GM19240 (cell line): ENCODE data around the gene C6orf58.

ENCODE experiments used
- DNase-seq: peaks from one replicate; pipeline ENCODE4 v3.0.0; 2011; ENCODE audit warnings: low spot score; ENCODE audit not compliant: insufficient read length

Gene C6orf58

DNA sequence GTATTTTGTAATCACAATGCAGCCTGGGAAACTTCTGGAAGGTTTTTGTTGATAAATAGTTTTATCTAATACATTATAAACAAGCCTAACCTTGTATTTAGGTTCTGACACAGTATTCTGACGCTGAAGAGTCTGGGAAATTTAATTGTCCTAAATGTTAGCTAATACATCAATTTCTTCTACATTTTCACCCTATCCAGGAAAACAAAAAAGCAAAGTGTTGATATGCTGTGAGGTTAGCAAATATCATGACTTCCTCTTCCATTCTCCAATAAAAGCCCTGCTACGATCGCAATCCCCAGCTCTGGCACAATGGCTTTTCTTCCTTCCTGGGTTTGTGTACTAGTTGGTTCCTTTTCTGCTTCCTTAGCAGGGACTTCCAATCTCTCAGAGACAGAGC lies at the start of gene C6orf58:
TSS of gene C6orf58 (plus strand) at position 301 of the 400 bp plus-strand sequence. CDS start at position 313, 12 bp downstream.
- no peak for DNase-seq

DNA sequence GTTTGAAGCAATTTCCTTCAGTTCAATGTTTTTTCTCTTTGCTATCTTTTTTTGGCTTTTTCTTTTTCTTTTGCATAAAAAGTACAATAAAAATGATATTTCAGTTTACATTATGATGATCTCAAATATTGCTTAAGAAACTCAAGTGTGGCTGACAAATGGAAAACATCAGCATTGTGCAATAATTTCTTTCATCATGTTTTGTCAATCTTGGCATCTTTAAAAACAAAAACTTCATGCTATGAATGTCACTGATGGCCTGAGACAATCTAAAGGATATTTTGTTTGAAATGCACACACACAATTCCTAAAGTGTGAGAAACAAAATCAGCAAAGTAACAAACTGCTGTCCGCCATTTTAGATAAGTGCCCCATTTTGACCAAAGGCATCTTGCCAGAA lies 44.0 kb upstream of the C6orf58 start:
- DNase-seq: no peak

DNA sequence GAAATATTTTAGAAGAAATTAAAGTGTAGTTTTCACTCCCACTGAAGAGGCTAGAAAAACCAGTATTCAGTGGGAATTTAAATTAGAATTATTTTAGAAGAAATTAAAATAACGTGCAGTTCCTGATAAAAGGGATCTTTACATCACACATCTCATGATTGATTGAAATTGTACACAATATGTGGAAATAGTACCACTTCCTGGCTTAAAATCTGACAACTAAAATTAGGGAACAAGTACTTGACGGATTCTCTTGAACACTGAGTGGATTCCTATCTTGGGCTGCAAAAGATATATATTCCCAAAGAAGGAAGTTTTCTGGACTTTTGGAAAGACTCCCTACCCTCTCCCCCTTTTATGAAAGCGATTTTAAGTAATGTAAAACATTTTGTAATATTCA lies 43.2 kb upstream of the C6orf58 start:
- no peak for DNase-seq

DNA sequence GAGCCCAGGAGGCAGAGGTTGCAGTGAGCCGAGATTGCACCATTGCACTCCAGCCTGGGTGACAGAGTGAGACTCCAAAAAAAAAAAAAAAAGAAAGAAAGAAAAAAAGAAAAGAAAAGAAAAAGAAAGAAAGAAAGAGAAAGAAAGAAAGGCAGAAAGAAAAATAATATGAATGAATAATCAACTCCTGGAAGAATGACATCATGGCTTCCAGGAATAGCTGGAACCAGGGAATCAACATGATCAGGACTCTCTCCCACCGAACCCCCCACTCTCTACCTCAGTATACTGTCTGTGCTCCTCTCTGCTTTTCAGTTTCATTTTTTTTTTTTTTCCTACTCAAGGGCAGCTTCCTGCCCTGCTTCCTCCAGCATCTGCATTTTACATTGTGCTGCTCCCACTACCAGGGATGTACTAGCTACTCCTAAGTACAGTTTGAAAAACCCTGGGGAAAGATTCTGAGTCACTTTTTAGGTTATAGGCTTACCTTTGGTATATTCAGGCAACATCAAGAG lies 38.2 kb upstream of the C6orf58 start:
- DNase-seq: no peak

DNA sequence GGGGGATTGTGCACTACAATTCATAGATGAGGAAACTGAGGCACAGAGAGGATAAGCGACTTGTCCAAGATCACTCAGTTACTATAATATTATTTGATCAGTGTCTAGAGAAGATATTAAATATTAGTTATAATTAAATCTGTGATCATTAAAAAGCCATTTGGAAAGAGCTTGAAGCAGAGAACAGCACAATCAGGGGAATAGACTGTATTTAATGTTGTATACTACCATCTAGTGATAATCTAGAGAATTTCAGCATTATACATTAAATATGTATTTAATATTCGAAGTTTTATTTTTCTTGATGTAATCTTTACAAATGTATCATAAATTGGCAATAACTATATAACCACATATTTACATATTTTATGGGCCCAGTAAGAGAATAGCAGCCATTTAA lies 37.7 kb upstream of the C6orf58 start:
- no peak for DNase-seq

DNA sequence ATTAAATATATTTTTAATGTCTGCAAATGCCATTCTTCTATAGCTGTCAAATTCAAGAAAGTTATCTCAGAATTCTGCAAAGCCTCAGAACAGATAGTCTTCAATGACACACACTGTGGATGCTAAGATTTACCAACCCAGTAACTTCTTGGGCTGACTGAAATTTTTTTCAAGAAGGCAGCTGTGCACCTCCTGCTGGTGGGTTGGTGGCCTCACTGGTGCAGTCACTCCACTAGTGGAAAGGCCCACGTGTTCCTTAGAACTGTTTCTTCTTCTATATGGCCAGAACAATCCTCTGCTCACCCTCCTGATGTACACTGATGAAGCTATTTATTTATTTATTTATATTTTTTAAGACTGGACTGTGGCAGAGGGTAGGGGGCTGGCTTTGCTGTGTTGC lies 29.8 kb upstream of the C6orf58 start:
- no peak for DNase-seq

DNA sequence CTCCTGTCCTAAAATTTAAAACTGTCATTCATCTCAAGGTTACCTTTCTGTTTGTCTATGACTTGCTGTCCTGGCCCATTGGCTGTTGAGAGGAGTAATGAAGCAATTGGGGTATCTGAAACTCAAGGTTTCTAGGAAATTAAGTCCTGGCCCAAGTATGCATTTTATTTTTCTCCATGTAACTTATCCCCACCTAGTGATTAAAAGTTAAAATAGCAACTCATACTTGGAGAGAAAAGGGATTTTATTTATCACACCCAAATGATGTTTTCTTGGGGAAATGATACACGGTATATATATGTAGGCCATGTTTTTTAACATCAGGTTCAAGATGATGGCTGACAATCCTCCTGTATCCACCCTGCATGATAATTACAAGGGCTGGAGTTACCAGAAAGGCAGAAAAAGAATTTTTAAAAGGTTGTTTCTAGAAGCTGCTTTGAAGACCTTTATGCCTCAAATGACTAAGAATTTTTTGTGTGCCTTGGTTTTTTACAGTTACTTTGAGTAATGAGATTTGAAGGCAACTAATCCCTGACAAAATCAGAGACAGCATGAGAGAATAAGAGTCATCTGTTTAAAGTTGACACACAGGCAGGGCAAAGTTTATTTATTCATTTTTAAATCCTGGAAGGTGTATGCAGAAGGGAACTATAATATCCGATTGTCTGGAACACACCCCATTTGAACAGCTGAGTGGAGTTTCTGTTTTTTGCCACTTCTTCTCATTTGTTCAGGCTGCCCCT lies 28.9 kb upstream of the C6orf58 start:
- DNase-seq: no peak

DNA sequence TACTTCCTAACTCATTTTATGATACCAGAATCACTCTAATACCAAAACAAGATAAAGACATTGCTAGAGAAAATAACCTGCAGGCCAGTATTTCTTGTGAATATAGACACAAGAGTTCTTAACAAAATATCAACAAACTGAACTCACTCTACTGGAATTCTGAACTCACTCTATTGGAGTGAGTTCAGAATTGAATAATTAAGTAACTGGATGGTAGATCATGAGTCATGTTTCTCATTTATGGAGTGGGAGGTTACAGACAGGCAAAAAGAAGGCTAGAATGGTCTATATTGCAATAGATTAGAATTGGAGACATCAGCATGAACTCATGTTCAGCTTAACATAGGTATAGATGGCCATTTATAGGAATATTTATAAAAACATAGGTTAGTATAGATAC lies 26.6 kb upstream of the C6orf58 start:
- no peak for DNase-seq

DNA sequence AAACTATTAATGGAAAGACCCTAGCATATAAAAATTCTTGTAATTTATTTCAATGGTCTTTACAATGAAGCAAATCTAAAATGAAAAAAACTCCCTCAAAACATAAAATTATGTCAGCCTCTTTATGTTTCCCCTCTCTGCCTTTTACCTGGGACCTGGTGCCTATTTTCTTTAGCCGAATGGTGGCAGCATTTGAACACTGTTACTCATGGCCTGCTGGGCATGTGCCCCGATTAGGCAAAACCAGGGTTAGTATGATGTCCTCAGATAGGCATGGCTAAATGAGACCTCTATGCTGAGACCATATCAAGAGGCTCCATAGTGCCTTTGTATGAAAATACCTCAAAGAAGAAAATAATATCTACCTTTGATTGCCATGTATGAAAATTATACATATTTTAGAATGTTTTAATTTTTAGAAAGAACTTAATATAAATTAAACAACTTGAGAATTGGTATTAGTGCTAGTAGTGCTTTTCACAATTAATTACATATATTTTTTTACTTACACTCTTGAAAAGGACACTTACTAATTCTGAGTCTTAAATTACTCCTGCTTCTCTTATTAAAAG lies 22.5 kb upstream of the C6orf58 start:
- DNase-seq: no peak

DNA sequence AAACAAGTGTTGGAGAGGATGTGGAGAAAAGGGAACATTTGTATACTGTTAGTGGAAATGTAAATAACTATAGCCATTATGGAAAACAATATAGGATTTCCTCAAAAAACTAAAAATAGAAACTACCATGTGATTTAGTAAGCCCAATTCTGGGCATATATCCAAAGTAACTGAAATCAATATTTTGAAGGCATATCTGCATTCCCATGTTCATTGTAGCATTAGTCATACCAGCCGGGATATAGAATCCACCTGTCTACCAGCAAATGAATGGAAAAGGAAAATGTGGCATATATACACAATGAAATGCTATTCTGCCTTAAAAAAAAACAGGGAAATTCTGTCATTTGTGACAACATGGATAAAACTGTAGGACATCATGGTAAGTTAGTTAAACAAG lies 15.3 kb upstream of the C6orf58 start:
- DNase-seq: no peak

DNA sequence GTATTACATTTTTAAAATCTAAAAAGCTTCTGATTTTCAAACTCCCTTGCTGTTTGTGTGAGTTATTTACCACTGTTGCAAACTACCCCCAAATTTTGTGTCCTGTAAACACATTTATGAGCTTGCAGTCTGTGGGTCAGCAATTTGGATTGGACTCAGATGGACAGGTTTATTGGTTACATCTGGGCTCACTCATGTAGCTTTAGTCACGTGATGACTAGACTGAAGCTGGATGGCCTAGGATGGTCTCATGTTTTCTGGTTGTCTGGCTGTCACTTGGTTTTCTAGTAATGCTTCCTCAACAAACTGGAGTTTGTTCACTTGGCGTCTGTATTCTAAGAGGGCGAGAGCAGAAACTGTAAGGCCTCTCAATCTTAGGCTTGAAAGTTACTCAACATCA lies 12.2 kb upstream of the C6orf58 start:
- DNase-seq: no peak

DNA sequence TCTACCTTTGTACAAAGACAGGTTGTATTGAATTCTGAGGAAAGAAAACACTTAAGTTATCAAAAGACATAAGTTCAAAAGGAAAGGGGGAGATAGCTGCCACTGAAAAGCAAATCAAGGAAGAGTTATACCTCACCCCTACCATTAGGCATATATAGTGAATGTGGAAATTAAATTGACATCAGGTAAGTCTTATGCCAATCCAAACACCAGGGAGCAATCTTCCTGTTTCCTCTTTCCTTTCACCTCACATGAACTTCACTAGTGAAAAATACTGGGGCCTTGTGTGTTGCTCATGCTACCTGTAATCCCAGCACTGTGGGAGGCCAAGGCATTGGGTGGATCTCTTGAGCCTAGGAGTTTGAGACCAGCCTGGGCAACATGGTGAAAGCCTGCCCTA lies 10.9 kb upstream of the C6orf58 start:
- no peak for DNase-seq

DNA sequence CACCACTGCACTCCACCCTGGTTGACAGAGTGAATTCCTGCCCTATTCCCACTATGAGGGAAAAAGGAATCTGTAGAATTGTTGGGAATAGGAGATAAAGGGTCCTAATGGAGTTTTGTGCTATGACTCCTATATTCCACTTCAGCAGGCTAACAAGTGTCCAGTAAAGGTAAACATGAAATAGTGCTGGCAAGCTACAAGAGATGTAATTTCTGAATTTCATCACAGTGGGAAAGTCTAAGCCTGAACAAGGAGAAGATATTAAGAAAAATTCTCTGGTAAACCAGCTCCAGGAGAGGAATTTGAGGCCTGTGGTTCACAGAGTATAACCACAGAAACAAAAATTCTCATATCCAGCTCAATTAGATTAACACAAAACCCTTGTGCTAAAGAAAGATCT lies 10.3 kb upstream of the C6orf58 start:
- no peak for DNase-seq

DNA sequence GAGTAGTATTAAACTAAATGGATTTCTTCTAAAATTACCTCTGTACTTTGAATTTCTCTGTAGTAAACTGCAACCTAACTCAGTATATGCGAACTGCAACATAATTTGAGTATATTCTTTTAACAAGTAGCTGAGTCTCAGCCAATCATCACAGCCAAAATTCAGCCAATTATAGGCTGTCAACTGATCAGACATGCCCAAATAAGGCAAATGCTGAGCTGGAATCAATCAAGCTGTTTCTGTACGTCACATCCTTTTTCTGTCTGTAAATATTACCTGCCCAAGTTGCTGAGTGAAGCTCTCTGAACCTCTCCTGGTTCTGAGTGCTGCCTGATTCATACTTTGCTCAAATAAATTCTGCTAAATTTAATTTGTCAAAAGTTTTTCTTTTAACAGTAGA lies 9.5 kb upstream of the C6orf58 start:
- no peak for DNase-seq

DNA sequence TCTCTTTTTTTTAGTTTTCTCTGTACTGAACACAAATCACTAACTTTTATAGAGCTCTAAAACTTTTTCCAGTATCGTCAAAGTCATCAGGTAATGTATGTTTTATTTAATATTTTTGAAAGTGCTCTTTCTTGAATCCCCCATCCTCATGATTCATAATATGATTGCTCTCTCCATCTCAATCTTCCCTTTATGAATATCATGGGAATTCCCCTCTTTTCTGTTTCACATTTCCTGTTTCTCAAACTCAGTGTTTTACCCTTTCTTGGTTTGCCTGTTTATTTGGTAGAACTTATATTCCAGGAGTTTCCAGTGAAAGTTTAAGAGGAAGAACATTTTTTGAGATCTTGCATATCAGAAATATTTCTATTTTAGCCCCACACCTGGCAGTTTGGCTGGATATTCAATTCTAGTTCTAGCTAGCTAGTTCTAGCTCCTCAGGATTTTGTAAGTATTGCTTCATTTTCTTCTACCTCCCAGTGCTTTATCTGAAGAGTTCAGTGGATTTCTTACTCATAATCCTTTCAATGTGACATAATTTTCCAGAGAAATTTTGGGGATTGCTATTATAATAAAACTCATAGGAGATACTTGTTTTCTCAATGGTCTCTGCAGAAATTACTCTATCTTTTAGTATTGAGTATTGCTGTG lies 6.1 kb upstream of the C6orf58 start:
- no peak for DNase-seq

DNA sequence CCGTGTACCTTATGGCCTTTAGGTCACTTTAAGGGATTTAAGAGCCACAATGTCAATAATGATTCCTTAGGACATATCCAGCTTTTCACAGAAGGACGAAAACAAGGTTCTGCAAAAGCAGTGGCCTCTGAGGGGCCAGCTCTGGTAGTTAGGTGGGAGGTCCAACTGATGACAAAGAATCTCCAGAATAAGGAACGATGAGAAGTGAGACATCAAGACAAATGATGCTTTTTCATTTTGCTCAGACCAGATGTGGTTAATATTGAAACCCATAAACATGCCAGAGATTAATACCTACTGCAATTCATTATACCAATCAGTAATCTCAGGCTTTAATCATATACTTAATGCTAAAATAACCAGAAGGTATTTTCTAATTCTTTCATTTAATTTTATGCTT lies 1.9 kb downstream of the C6orf58 start:
- DNase-seq: no peak

DNA sequence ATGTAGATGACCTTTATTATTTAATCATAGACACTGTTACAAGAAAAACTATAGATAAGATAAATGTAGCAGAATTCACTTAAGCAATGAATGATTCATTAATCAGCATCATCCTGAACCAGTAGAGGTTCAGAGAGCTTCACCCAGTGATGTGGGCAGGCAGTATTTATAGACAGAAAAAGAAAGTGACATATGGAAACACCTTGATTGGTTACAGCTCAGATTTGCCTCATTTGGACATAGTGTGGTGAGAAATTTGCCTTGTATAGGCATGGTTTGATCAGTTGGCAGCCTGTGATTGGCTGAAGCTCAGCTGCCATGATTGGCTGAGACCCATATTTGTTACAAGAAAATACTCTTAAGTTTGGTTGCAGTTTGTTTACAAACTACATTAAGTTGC lies 4.6 kb downstream of the C6orf58 start:
- no peak for DNase-seq

DNA sequence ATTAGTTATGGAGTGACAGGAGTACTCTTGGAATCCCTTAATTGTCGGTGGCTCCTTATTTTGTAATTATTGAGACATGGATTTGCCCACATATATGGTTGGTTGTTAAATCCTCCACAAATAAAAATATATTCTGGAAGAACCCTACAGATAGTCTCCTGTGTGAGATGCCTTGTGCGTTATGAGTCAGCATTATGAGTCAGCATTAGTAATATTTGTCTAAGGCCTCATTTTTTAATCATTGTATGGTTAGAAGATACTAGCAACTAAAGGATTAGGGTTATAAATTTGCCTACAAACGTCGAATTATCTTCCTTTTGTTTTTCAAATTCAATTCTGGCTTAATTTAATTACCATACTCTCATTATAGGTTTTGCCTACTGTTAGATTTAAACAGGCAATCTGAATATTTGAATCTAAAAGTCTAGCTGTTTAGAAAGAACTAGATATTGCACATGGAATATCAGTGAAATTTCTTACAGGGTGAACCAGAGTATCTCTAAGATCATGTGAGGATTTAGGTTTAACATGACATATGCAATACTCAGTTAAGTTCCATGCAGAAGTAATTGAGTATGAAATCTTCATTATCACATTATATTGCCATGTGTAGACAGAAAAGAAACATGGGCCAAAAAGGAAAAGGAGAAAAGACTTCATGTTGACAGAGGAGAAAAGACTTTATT lies 5.9 kb downstream of the C6orf58 start:
- no peak for DNase-seq

DNA sequence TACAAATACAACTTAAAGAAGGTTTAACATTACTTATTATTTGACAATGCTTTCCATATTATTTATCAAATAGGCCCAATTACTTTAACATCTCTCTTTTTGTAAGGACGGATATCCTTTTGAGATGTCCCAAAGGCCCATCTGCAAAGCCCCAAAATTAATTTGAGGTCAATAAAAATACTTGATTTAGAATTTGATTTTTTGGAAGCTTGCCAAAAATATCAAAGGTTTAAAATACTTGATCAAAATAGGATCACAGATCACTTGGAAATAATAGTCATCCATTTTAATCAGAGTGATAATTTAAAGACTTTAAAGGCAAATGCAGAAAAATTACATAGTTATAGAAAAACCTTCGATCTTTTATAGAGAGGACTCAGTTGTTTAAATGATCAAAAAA lies 8.1 kb downstream of the C6orf58 start:
- DNase-seq: no peak

DNA sequence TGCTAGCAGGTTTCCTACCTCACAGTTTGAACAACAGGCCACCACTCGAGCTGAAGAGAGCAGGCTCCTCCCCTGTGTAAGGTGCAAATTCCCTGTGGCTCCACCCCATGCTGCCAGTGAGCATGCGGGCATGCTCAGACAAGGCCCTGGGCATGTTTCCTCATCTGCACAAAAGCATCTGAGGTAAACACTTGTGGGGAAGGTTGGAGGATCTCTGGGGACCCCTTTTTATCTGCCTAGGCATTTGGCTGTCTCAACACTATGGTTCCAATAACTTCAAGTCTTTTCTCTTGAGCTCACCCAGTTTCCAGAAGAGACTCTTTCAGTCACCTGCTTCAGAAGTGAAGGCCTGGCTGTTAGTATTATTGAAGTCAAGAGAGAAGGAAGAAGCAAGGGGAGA lies 9.4 kb downstream of the C6orf58 start:
- no peak for DNase-seq

DNA sequence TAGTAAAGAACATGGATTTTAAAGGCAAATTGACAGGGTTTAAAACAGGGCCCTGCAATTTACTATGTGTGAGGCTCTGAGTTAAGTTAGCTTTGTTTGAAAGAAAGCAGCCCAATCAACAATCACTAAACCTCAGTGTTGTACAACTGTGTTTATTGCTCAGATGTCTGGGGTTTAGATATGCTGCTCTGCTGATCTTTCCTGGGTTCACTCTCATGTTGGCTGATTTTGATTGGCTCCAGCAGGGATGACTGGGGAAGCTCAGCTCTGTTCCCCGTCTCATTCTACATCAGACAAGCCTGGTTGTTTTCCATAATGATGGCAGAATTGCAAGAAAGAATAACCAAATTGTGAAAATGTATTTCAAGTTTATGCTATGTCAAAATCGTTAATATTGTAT lies 10.9 kb downstream of the C6orf58 start:
- DNase-seq: no peak

DNA sequence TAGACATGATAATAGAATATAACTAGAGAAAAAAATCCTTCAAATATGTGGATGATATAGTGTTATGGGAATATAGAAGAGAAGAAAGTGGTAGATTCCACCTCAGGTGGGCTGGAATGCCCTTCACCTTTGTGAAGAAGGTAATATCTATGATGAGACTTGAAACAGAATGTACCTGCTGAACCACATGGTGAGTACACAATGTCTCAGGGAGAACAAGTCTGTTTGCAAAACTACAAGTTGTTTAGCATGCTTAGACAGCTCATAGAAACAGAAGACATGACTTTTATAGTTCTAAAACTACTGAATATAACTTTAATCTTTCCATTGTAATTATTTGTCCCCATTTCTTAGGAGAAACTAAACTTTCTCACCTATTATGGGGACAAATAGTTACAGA lies 12.2 kb downstream of the C6orf58 start:
- no peak for DNase-seq
